ENCODE results near the gene WDR70. TPM values are rescaled to one million over a fixed set of nuclear protein-coding genes. Genes with fewer than 3 reads are reported as not detected.

WDR70 gene
- total and polyA plus RNA-seq, 2 of the 8 experiments (the other 6 are each of a cell fraction or from before 2014, with no cell fraction given): 10.6 to 37.4 TPM

DNA sequence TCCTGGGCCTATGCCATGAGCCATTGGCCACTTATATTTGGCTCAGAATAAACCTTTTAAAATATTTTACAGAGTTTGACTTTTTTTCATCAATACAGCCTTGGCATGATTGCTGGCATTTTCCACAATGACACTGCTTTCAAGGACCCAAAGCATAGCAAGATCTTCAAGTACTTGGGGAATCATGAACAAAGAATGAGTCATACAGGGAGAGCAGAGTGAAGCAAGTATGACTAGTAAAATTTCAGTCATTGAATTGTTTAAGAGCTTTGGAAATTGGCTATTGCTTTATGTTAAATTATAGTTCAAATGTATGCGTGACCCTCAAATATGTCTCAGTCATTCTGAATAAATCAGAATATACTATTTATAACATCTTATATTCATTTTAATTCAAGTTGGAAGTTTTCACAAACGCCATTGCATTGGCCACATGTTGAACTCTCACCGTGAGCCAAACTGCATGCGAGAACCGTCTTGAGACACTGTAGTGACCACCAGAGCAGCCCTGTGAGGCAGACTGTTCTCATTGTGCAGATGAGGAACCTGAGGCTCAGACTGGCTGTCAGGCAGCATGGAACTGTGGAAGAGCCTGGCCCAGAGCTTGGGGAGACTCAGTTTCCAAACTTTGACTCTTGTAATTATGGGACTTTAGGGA, 407.9 kb downstream of the WDR70 start:
- CTCF ChIA-PET (ENCODE audit: partially characterized antibody): no interaction called here
- no peak overlapping the region for H2AK5ac ChIP-seq (ENCODE audit: low read depth, low read length)
- no peak for TF ChIP-seq EGR1 (IDR thresholded peaks at IDR 0.05; ENCODE audit: borderline replicate concordance, low read depth, low read length)
- TF ChIP-seq HDAC6 (IDR thresholded peaks at IDR 0.05; ENCODE audit: low read depth, low read length): no peak
- TF ChIP-seq NANOG (IDR thresholded peaks at IDR 0.05; ENCODE audit: insufficient read depth, low read depth, low read length, poor library complexity, severe bottlenecking): no peak
- no peak for TF ChIP-seq SRF (IDR thresholded peaks at IDR 0.05; ENCODE audit: low read depth, low read length)
- no peak for TF ChIP-seq BRCA1 (IDR thresholded peaks at IDR 0.05; ENCODE audit: low read depth, low read length)
- TF ChIP-seq TCF12 (IDR thresholded peaks at IDR 0.05; ENCODE audit: low read depth, low read length): no peak
- no peak for TF ChIP-seq USF2 (IDR thresholded peaks at IDR 0.05; ENCODE audit: low read length)
- TF ChIP-seq SAP30 (IDR thresholded peaks at IDR 0.05; ENCODE audit: insufficient read depth, insufficient replicate concordance, low read length): no peak
- TF ChIP-seq, protein P1, sequence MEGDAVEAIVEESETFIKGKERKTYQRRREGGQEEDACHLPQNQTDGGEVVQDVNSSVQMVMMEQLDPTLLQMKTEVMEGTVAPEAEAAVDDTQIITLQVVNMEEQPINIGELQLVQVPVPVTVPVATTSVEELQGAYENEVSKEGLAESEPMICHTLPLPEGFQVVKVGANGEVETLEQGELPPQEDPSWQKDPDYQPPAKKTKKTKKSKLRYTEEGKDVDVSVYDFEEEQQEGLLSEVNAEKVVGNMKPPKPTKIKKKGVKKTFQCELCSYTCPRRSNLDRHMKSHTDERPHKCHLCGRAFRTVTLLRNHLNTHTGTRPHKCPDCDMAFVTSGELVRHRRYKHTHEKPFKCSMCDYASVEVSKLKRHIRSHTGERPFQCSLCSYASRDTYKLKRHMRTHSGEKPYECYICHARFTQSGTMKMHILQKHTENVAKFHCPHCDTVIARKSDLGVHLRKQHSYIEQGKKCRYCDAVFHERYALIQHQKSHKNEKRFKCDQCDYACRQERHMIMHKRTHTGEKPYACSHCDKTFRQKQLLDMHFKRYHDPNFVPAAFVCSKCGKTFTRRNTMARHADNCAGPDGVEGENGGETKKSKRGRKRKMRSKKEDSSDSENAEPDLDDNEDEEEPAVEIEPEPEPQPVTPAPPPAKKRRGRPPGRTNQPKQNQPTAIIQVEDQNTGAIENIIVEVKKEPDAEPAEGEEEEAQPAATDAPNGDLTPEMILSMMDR (IDR thresholded peaks at IDR 0.05; ENCODE audit: control extremely low read depth in 1 of 3, insufficient read depth in 1 of 3, low read depth in 1 of 3, low read length in 3 of 3): no peak

More for the DNA sequence above, 407.9 kb downstream of the WDR70 start:
- WGBS, 2 experiments (ENCODE audit: extremely low coverage in 1 of 2, insufficient coverage in 1 of 2, insufficient read length in 1 of 2, insufficient replicate concordance in 2 of 2, low coverage in 1 of 2, low lambda C conversion rate in 2 of 2, missing lambda C conversion rate in 1 of 2): 93% methylated on average over 5 of the region's 5 CpGs; no CpG with 5 or more reads in 1 of the 2 experiments
- Histone ChIP-seq H3K14ac (ENCODE audit: insufficient read length) (no peak overlapping the region), H3K27me3 (replicated peaks in 1 of 4; ENCODE audit: control insufficient read depth in 3 of 4, extremely low read depth in 1 of 4, insufficient read depth in 3 of 4, low read length in 3 of 4) (no peaks in the 10 kb centered on the region), H3K18ac (ENCODE audit: extremely low read depth, low read length) (no peak overlapping the region), H4K20me1 (replicated peaks in 1 of 2; ENCODE audit: control insufficient read depth in 1 of 2, insufficient read depth in 2 of 2, low read length in 2 of 2) (no peaks in the 10 kb centered on the region), H3K4me2 (ENCODE audit: insufficient read depth in 1 of 2, low read depth in 2 of 2, low read length in 2 of 2) (no peak overlapping the region), H3K56ac (replicated peaks; ENCODE audit: insufficient read length, low read depth, low read length) (no peak overlapping the region), H3K23me2 (ENCODE audit: low read depth, low read length) (no peaks in the 10 kb centered on the region), H3K79me2 (ENCODE audit: control insufficient read depth in 1 of 2, insufficient read depth in 2 of 2, low read length in 2 of 2) (no peaks in the 10 kb centered on the region), H3K4me3 (ENCODE audit: extremely low read depth in 1 of 4, insufficient read depth in 2 of 4, low read depth in 3 of 4, low read length in 4 of 4) (no peak overlapping the region), H4K8ac (ENCODE audit: extremely low read depth, insufficient read depth, low read length) (no peak overlapping the region), H4K91ac (replicated peaks; ENCODE audit: insufficient read length, low read length) (no peak overlapping the region), H3K9me3 (ENCODE audit: insufficient read depth in 2 of 2, low read depth in 1 of 2, low read length in 1 of 2) (peaks cover 7 to 10% of the 10 kb centered on the region in 2 experiments), H2BK15ac (ENCODE audit: low read length) (no peak overlapping the region), H3K36me3 (ENCODE audit: control insufficient read depth in 2 of 4, insufficient read depth in 4 of 4, low read length in 3 of 4) (no peaks in the 10 kb centered on the region; a peak in 1 of 8 replicates), H3K4ac (replicated peaks; ENCODE audit: insufficient read length, low read depth, low read length) (no peak overlapping the region), H3K23ac (ENCODE audit: insufficient read length) (no peak overlapping the region), H3K79me1 (ENCODE audit: low read depth, low read length) (no peaks in the 10 kb centered on the region), H3K4me1 (replicated peaks in 1 of 4; ENCODE audit: control insufficient read depth in 3 of 4, insufficient read depth in 4 of 4, low read length in 3 of 4) (no peaks in the 10 kb centered on the region), H2BK12ac (ENCODE audit: low read depth, low read length) (no peak overlapping the region), H2BK120ac (replicated peaks; ENCODE audit: low read depth, low read length) (peak overlapping the region; percentile 36), H3K9ac (replicated peaks in 1 of 4; ENCODE audit: extremely low read depth in 1 of 4, low read depth in 3 of 4, low read length in 3 of 4) (no peak overlapping the region), H3K27ac (ENCODE audit: low read depth, low read length) (no peak overlapping the region), H2AFZ (ENCODE audit: low read length) (no peak overlapping the region), H2BK20ac (ENCODE audit: low read length) (no peak overlapping the region), H2BK5ac (ENCODE audit: low read depth, low read length) (no peak overlapping the region), H4K5ac (ENCODE audit: insufficient read length, low read depth, low read length) (no peak overlapping the region)
- no peak for DNase-seq (ENCODE audit: low read depth in 1 of 2, low spot score in 2 of 2)
- POLR2A ChIA-PET (ENCODE audit: partially characterized antibody): no interaction called here
- FAIRE-seq: no peak
